Cardiac fibroblast (primary cell): ENCODE data around the gene PTPRD.

Experiments
- DNase-seq, 2 donors: peaks; one replicate each; pipeline versions ENCODE4 v3.0.0 to v3.0.0-alpha.2; 2010; ENCODE audit warnings: low read depth in 2 of 2
- H3K4me3 ChIP-seq, 2 donors: replicated peaks in 1 of 2; 1 replicate in 1 of 2; 2 replicates in 1 of 2; pipeline ENCODE4 v1.5.1; 2011; ENCODE audit warnings: low read depth in 2 of 2, low read length in 2 of 2, mild to moderate bottlenecking in 2 of 2, moderate library complexity in 1 of 2
- CTCF ChIP-seq: IDR thresholded peaks from one replicate; pipeline ENCODE4 v1.5.1; 2011; ENCODE audit warnings: low read depth, mild to moderate bottlenecking, low read length, inconsistent platforms

Gene PTPRD

DNA sequence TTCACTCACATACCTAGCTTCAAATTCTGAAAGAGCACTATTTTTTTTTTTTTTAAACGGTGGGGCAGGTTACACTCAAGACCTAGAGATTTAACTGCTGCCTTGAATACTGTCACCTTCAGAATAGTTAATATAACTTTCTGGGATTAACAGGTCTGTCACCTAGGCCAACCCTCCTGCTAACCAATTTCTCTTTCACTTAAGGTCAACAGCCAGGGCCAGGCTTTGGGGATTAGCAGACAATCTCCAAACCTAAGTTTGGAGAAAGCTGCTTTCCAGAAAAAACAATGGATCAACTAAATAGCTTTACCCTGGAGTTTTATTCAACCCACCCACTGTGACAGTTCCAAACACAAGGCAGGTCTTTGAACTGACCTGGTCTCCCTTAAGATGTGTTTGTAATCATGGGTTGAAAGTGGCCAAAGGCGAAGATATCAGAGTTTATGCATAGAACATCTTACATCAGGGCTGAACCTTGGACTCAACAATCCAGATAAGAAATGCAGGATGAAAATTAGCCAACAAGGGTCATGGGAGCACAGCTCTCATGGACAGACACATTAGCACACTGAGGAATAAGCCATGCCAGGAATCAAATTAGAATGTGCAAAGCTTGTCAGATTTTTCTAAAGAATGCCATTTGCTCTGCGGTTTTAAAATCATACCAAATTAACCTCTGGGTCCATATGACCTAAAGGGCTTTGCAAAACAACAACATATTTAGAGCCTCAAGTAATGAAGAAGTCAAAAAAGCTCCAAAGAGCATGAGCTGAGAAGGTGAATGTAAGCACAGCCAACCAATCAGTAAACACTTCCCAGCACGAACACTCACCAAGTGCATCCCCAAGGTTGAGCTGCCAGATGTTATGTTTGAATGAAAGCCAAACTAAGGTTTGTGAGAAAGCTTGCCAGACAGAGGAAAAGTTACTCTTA lies 2274.7 kb downstream of the PTPRD start:
- DNase-seq = peak; percentile 34 to 37
- no peak for TF ChIP-seq CTCF
- H3K4me3 ChIP-seq = no peak overlapping the region

GRCh38 chr9:8332871-8333270 lies 2279.9 kb downstream of the PTPRD start:
- DNase-seq = no peak
- no peak overlapping the region for H3K4me3 ChIP-seq
- no peak for TF ChIP-seq CTCF

GRCh38 chr9:8332331-8332650 lies 2280.5 kb downstream of the PTPRD start:
- no peak for DNase-seq
- TF ChIP-seq CTCF = no peak
- H3K4me3 ChIP-seq = no peak overlapping the region

GRCh38 chr9:8331507-8332330 lies 2281.1 kb downstream of the PTPRD start:
- no peak for TF ChIP-seq CTCF
- H3K4me3 ChIP-seq = no peak overlapping the region
- DNase-seq = no peak

- DNase-seq = no peak
- no peak for TF ChIP-seq CTCF
- H3K4me3 ChIP-seq = no peak overlapping the region
Measured at GRCh38 chr9:8329561-8330283, 2283.1 kb downstream of the PTPRD start.

DNA sequence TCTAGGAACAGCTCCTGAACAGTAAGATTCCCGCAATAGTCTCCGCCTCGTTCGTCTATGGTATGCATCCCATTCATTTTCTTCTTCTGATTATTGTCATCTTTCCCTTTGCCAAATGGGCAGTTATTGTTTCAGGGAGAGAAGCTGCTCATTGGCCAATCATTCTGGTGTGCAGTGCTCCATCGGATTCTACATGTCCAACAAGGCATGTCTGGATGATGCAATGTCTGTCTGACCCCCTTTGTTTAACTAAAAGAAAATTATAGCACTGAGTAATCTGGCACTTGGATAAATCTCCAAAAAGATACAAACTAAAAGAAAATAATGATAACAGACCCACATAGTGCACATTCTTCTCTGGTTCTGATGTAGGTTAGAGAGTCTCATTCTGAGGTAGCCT lies 2297.6 kb downstream of the PTPRD start:
- TF ChIP-seq CTCF = no peak
- no peak overlapping the region for H3K4me3 ChIP-seq
- peak in 1 of 2 donors; percentile 18 for DNase-seq
